Right renal cortex interstitium (tissue), 3 donors: ENCODE data around the gene PTPRM. TPM values are rescaled to one million over a fixed set of nuclear protein-coding genes. Genes with fewer than 3 reads are reported as not detected.

Source experiments
- DNase-seq, 3 donors: peaks; one replicate each; pipeline ENCODE4 v3.0.0-alpha.2; 2013; ENCODE audit warnings: low read depth in 3 of 3, low spot score in 2 of 3
- polyA plus RNA-seq, 3 donors: library from polyadenylated mRNA; unstranded; fragments of 120-200 nt; gene quantifications; one replicate each; pipeline ENCODE4 v1.2.1, GENCODE V29; 2013; ENCODE audit not compliant: insufficient read length in 3 of 3

Gene PTPRM
- polyA plus RNA-seq, 3 donors = 83.9 to 114 (median 101) TPM

- DNase-seq = no peak
Measured at GRCh38 chr18:7663366-7664312, 96.5 kb downstream of the PTPRM start.

GRCh38 chr18:7666195-7666776 lies 99.2 kb downstream of the PTPRM start:
- no peak for DNase-seq

GRCh38 chr18:7668392-7668791 lies 101.3 kb downstream of the PTPRM start:
- DNase-seq = no peak

- no peak for DNase-seq
Measured at GRCh38 chr18:7669361-7669760, 102.2 kb downstream of the PTPRM start.

- no peak for DNase-seq
Measured at GRCh38 chr18:7671105-7671504, 104.0 kb downstream of the PTPRM start.

- no peak for DNase-seq
Measured at GRCh38 chr18:7676253-7676873, 109.2 kb downstream of the PTPRM start.

- no peak for DNase-seq
Measured at GRCh38 chr18:7677001-7677400, 109.9 kb downstream of the PTPRM start.

- no peak for DNase-seq
Measured at GRCh38 chr18:7677424-7677823, 110.3 kb downstream of the PTPRM start.

- DNase-seq = no peak
Measured at GRCh38 chr18:7678389-7678788, 111.3 kb downstream of the PTPRM start.

GRCh38 chr18:7678801-7679200 lies 111.7 kb downstream of the PTPRM start:
- DNase-seq = no peak

- DNase-seq = peak in 2 of 3 donors; percentile 36 to 71
Measured at GRCh38 chr18:7681298-7681697, 114.2 kb downstream of the PTPRM start.

- no peak for DNase-seq
Measured at GRCh38 chr18:7682321-7682720, 115.2 kb downstream of the PTPRM start.

GRCh38 chr18:7683753-7684152 lies 116.6 kb downstream of the PTPRM start:
- DNase-seq = no peak

GRCh38 chr18:7684357-7684756 lies 117.2 kb downstream of the PTPRM start:
- DNase-seq = no peak

GRCh38 chr18:7684966-7685365 lies 117.8 kb downstream of the PTPRM start:
- DNase-seq = no peak

- DNase-seq = no peak
Measured at GRCh38 chr18:7686278-7686677, 119.2 kb downstream of the PTPRM start.

- no peak for DNase-seq
Measured at GRCh38 chr18:7688580-7688979, 121.5 kb downstream of the PTPRM start.

- no peak for DNase-seq
Measured at GRCh38 chr18:7691206-7691605, 124.1 kb downstream of the PTPRM start.

- DNase-seq = no peak
Measured at GRCh38 chr18:7696780-7697179, 129.7 kb downstream of the PTPRM start.

- DNase-seq = no peak
Measured at GRCh38 chr18:7697306-7697705, 130.2 kb downstream of the PTPRM start.

- DNase-seq = no peak
Measured at GRCh38 chr18:7711495-7711894, 144.4 kb downstream of the PTPRM start.

GRCh38 chr18:7720395-7720794 lies 153.3 kb downstream of the PTPRM start:
- DNase-seq = no peak
